Effector memory CD4-positive, alpha-beta T cell (primary cell): ENCODE measurements around the gene PRDM1.

Experiments
- DNase-seq, 3 donors: peaks; one replicate each; pipeline ENCODE4 v3.0.0-alpha.2; 2020
- H3K27ac ChIP-seq: 2 replicates; pipeline ENCODE4 v1.7.0; 2013; ENCODE audit warnings: mild to moderate bottlenecking, low read length, moderate library complexity; ENCODE audit not compliant: insufficient read depth, poor library complexity, severe bottlenecking
- H3K27me3 ChIP-seq: replicated peaks from 2 replicates; pipeline ENCODE4 v1.7.0; 2013; ENCODE audit warnings: mild to moderate bottlenecking, low read length; ENCODE audit not compliant: insufficient read depth, control insufficient read depth, poor library complexity, severe bottlenecking
- H3K36me3 ChIP-seq: 2 replicates; pipeline ENCODE4 v1.7.0; 2013; ENCODE audit warnings: mild to moderate bottlenecking, low read length, moderate library complexity; ENCODE audit not compliant: control insufficient read depth, insufficient read depth
- H3K4me1 ChIP-seq: 2 replicates; pipeline ENCODE4 v1.7.0; 2013; ENCODE audit warnings: low read length, mild to moderate bottlenecking; ENCODE audit not compliant: control insufficient read depth, insufficient read depth, poor library complexity, severe bottlenecking
- H3K4me3 ChIP-seq: 2 replicates; pipeline ENCODE4 v1.7.0; 2013; ENCODE audit warnings: low read length, low read depth, mild to moderate bottlenecking; ENCODE audit not compliant: insufficient read depth, poor library complexity, severe bottlenecking
- H3K9me3 ChIP-seq: 2 replicates; pipeline ENCODE4 v1.7.0; 2013; ENCODE audit warnings: mild to moderate bottlenecking, low read length, moderate library complexity; ENCODE audit not compliant: control insufficient read depth

Gene PRDM1

GRCh38 chr6:106134906-106135634 is 48.9 kb downstream of the PRDM1 start:
- Histone ChIP-seq H3K4me3 (no peak overlapping the region), H3K36me3 (no peaks in the 10 kb centered on the region), H3K4me1 (no peaks in the 10 kb centered on the region), H3K9me3 (no peaks in the 10 kb centered on the region), H3K27me3 (no peaks in the 10 kb centered on the region), H3K27ac (no peak overlapping the region)
- no peak for DNase-seq

DNA sequence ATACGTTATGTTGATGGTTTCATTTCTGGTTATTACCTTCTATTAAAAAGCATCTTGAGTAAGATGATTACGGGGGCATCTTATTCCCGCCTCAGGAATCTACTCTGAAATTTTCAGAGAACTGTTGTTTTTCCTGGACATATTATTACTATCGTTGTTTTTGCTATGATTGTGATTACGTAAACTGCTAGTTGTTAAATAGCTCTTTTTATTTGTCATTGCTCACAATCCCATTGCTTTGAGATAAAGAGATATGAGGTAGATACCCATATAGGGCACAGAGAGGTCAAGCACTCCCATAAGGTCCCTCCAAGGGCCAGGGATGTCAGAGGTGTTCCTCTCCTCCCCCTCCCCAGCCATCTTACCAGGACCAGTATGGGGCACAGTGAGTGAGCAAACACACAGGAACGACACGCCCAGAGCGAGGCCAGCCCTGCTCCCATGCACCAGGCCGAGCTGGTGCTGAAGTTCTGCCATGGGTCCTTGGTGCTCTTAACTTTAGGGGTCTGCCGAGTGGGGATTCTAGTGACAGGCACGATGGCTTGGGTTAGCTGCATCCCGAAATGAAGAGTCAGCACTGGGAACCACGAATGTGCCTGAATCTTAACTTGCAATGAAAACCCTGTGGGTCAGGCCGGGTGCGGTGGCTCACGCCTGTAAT is 49.9 kb downstream of the PRDM1 start:
- Histone ChIP-seq H3K4me3 (no peak overlapping the region), H3K4me1 (no peaks in the 10 kb centered on the region), H3K27ac (no peak overlapping the region), H3K9me3 (no peaks in the 10 kb centered on the region), H3K27me3 (no peaks in the 10 kb centered on the region), H3K36me3 (no peaks in the 10 kb centered on the region)
- no peak for DNase-seq

GRCh38 chr6:106136845-106137244 is 50.7 kb downstream of the PRDM1 start:
- Histone ChIP-seq H3K27me3 (no peaks in the 10 kb centered on the region), H3K9me3 (no peaks in the 10 kb centered on the region), H3K4me3 (no peak overlapping the region), H3K36me3 (no peaks in the 10 kb centered on the region), H3K27ac (no peak overlapping the region), H3K4me1 (peaks cover 8% of the 10 kb centered on the region)
- no peak for DNase-seq

GRCh38 chr6:106138151-106138550 is 52.0 kb downstream of the PRDM1 start:
- Histone ChIP-seq H3K4me1 (peaks cover 15% of the 10 kb centered on the region), H3K27me3 (no peaks in the 10 kb centered on the region), H3K4me3 (no peak overlapping the region), H3K27ac (no peak overlapping the region), H3K9me3 (no peaks in the 10 kb centered on the region), H3K36me3 (no peaks in the 10 kb centered on the region)
- no peak for DNase-seq

DNA sequence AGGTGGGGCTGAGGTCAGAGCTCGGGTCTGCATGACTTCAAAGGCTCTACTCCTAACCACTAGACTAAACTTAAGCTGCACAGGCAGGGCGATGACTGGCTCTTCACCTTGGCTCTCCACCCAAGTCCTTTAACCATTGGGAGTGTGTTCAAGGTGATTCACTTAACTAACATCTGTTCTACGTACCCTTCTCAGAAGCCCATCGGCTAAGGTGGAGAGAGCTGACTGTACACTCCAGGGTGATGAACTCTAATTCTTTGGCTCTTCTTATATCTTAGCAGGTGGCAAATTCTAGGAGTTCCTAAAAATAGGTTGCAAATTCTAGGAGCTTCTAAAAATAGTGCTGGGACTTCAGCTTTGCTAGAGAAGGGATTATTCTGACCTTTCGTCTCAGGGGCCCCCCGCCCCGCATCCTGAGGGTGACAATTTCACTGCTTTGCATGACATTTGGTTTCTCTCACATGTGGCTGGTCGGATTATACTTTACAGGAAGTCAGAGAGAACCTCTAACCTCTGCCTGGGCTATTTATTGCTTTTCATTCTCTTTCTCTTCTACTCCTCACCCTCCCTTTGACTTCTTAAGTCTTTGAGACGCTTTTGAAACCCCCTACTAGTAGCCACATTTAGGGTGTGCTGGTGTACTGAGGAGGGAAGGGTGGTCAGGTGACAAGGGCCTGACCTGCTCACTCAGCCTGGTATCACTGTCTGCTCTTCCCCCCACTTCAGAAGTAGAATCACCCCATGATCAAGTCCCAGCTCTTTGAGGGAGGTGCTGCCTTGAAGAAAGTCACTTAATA is 55.5 kb downstream of the PRDM1 start:
- Histone ChIP-seq H3K27ac (peak overlapping the region; percentile 6), H3K4me3 (peak overlapping the region; percentile 0), H3K9me3 (no peaks in the 10 kb centered on the region), H3K27me3 (no peaks in the 10 kb centered on the region), H3K36me3 (no peaks in the 10 kb centered on the region), H3K4me1 (peaks cover 15% of the 10 kb centered on the region)
- DNase-seq, result no peak

- no peaks in the 10 kb centered on the region for H3K9me3 ChIP-seq
- peaks cover 15% of the 10 kb centered on the region for H3K4me1 ChIP-seq
- no peaks in the 10 kb centered on the region for H3K36me3 ChIP-seq
- H3K27me3 ChIP-seq, result no peaks in the 10 kb centered on the region
- no peak overlapping the region for H3K27ac ChIP-seq
- no peak overlapping the region for H3K4me3 ChIP-seq
- DNase-seq, result no peak
Measured at GRCh38 chr6:106142876-106143431, 56.8 kb downstream of the PRDM1 start.

GRCh38 chr6:106143665-106144064 is 57.5 kb downstream of the PRDM1 start:
- H3K27me3 ChIP-seq, result no peaks in the 10 kb centered on the region
- no peak overlapping the region for H3K4me3 ChIP-seq
- no peak for DNase-seq
- H3K27ac ChIP-seq, result no peak overlapping the region
- peaks cover 15% of the 10 kb centered on the region for H3K4me1 ChIP-seq
- H3K36me3 ChIP-seq, result no peaks in the 10 kb centered on the region
- H3K9me3 ChIP-seq, result no peaks in the 10 kb centered on the region

GRCh38 chr6:106145144-106145543 is 59.0 kb downstream of the PRDM1 start:
- Histone ChIP-seq H3K9me3 (no peaks in the 10 kb centered on the region), H3K4me1 (peaks cover 15% of the 10 kb centered on the region), H3K4me3 (no peak overlapping the region)

DNA sequence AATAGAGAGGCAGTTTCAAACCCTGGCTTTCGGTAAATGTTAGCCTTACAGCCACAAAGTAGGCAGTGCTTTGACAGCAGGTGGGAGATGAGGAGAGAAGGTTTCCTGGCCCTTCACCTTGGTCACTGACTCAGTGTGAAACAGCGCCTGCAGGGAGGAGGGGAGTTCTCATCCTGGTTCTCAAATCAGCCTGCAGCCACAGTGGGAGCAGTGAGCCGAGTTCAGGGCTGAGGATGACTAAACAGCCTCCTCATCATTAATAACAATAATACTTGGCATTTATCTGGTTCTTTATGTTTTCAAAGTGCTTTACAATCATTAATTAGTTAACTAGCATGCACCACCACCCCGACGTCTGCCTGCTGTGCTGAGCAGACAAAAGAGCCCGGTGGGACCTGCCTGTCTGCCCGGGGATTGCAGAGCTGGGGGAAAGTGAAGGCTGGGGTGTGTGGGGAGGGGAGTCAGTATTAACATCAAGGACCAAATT is 59.6 kb downstream of the PRDM1 start:
- Histone ChIP-seq H3K27me3 (no peaks in the 10 kb centered on the region), H3K36me3 (no peaks in the 10 kb centered on the region), H3K4me1 (peaks cover 15% of the 10 kb centered on the region), H3K9me3 (no peaks in the 10 kb centered on the region), H3K4me3 (no peak overlapping the region), H3K27ac (no peak overlapping the region)
- DNase-seq, result no peak

More at GRCh38 chr6:106145144-106145543, 59.0 kb downstream of the PRDM1 start:
- no peak for DNase-seq
- Histone ChIP-seq H3K27me3 (no peaks in the 10 kb centered on the region), H3K27ac (no peak overlapping the region), H3K36me3 (no peaks in the 10 kb centered on the region)
